ENCODE data around the gene CFAP73. TPM values are rescaled to one million over a fixed set of nuclear protein-coding genes. Genes with fewer than 3 reads are reported as not detected.

The CFAP73 gene
- polyA plus RNA-seq, 1 of the 3 experiments (the other 2 are of a cell fraction) = not detected

- no peak overlapping the region for H3K4me2 ChIP-seq
- H3K27ac ChIP-seq (ENCODE audit: low read depth in 2 of 2, low read length in 1 of 2) = no peak overlapping the region
- H3K4me1 ChIP-seq (ENCODE audit: control insufficient read depth in 1 of 2, insufficient read depth in 2 of 2, low read depth in 1 of 2, low read length in 1 of 2) = peaks cover 0 to 2% of the 10 kb centered on the region in 2 experiments; a peak in 1 of 4 replicates
- ChIA-PET POLR2A (no interaction called here), CTCF (interaction anchor here (0.8 to 2.3 kb wide), 3 partner anchors 26 to 69 kb away, joined by 3 to 9 read pairs (median 7); no protein-coding TSS in a partner anchor)
- H3F3A ChIP-seq (replicated peaks; ENCODE audit: insufficient read depth) = no peaks in the 10 kb centered on the region
- no peaks in the 10 kb centered on the region for H3K9me2 ChIP-seq
- peak; percentile 22 for DNase-seq
- no peak overlapping the region for H3K4me3 ChIP-seq (ENCODE audit: low read depth in 2 of 2, low read length in 1 of 2)
- H3K36me3 ChIP-seq (replicated peaks in 1 of 2; ENCODE audit: control insufficient read depth in 1 of 2, insufficient read depth in 2 of 2, low read length in 1 of 2) = no peaks in the 10 kb centered on the region
- no peaks in the 10 kb centered on the region for H3K9me3 ChIP-seq
- no peaks in the 10 kb centered on the region for H3K27me3 ChIP-seq (ENCODE audit: insufficient read depth)
- H4K20me1 ChIP-seq (ENCODE audit: insufficient read depth) = no peaks in the 10 kb centered on the region
- no peaks in the 10 kb centered on the region for H3K79me2 ChIP-seq (ENCODE audit: insufficient read depth)
- 80% methylated on average over 13 of the region's 13 CpGs for WGBS (ENCODE audit: low lambda C conversion rate)
- H3K9ac ChIP-seq = no peak overlapping the region
- no peak overlapping the region for H2AFZ ChIP-seq (ENCODE audit: low read depth)
- no peak for TF ChIP-seq MEF2A (IDR thresholded peaks at IDR 0.05; ENCODE audit: borderline replicate concordance, low read depth)
These were observed 44.5 kb upstream of the CFAP73 start for GRCh38 chr12:113104953-113105510.

- Histone ChIP-seq H3F3A (replicated peaks; ENCODE audit: insufficient read depth) (no peaks in the 10 kb centered on the region), H3K4me1 (ENCODE audit: control insufficient read depth in 1 of 2, insufficient read depth in 2 of 2, low read depth in 1 of 2, low read length in 1 of 2) (peaks cover 0 to 2% of the 10 kb centered on the region in 2 experiments; a peak in 1 of 4 replicates), H4K20me1 (ENCODE audit: insufficient read depth) (no peaks in the 10 kb centered on the region), H3K79me2 (ENCODE audit: insufficient read depth) (no peaks in the 10 kb centered on the region), H3K9ac (no peak overlapping the region), H2AFZ (ENCODE audit: low read depth) (no peak overlapping the region), H3K4me2 (no peak overlapping the region), H3K9me2 (no peaks in the 10 kb centered on the region), H3K9me3 (no peaks in the 10 kb centered on the region), H3K4me3 (ENCODE audit: low read depth in 2 of 2, low read length in 1 of 2) (no peak overlapping the region), H3K27me3 (ENCODE audit: insufficient read depth) (no peaks in the 10 kb centered on the region), H3K27ac (ENCODE audit: low read depth in 2 of 2, low read length in 1 of 2) (no peak overlapping the region), H3K36me3 (replicated peaks in 1 of 2; ENCODE audit: control insufficient read depth in 1 of 2, insufficient read depth in 2 of 2, low read length in 1 of 2) (no peaks in the 10 kb centered on the region)
- POLR2A ChIA-PET = no interaction called here
- CTCF ChIA-PET = interaction anchor here (2.3 to 2.5 kb wide), 2 partner anchors 7 to 57 kb away, joined by 9 to 12 read pairs; no protein-coding TSS in a partner anchor
- DNase-seq = peak; percentile 21
- TF ChIP-seq FOXJ3 (CRISPR knock-in tag; IDR thresholded peaks at IDR 0.05) = no peak
- TF ChIP-seq RAD21 (IDR thresholded peaks at IDR 0.05; ENCODE audit: low read length) = no peak
- no peak for TF ChIP-seq PBX3 (IDR thresholded peaks at IDR 0.05)
- no peak for TF ChIP-seq MEF2A (IDR thresholded peaks at IDR 0.05; ENCODE audit: borderline replicate concordance, low read depth)
- TF ChIP-seq MXI1 (IDR thresholded peaks at IDR 0.05; ENCODE audit: low read depth, low read length) = no peak
- no peak for TF ChIP-seq RFX5 (IDR thresholded peaks at IDR 0.05; ENCODE audit: low read length)
- TF ChIP-seq, protein P1, sequence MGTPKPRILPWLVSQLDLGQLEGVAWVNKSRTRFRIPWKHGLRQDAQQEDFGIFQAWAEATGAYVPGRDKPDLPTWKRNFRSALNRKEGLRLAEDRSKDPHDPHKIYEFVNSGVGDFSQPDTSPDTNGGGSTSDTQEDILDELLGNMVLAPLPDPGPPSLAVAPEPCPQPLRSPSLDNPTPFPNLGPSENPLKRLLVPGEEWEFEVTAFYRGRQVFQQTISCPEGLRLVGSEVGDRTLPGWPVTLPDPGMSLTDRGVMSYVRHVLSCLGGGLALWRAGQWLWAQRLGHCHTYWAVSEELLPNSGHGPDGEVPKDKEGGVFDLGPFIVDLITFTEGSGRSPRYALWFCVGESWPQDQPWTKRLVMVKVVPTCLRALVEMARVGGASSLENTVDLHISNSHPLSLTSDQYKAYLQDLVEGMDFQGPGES (IDR thresholded peaks at IDR 0.05; ENCODE audit: low read depth, low read length) = no peak
- no peak for TF ChIP-seq CHD2 (IDR thresholded peaks at IDR 0.05; ENCODE audit: low read length, partially characterized antibody)
- TF ChIP-seq RCOR1 (IDR thresholded peaks at IDR 0.05; ENCODE audit: low read length) = no peak
- TF ChIP-seq NRF1 (IDR thresholded peaks at IDR 0.05; ENCODE audit: low read depth, low read length) = no peak
- no peak for TF ChIP-seq RXRA (IDR thresholded peaks at IDR 0.05; ENCODE audit: borderline replicate concordance, low read depth)
- no peak for TF ChIP-seq ZBTB33 (IDR thresholded peaks at IDR 0.05; ENCODE audit: borderline replicate concordance, low read depth)
- no peak for TF ChIP-seq TAF1 (IDR thresholded peaks at IDR 0.05; ENCODE audit: borderline replicate concordance, low read depth, low read length)
- no peak for TF ChIP-seq TCF12 (IDR thresholded peaks at IDR 0.05)
- TF ChIP-seq, protein P2, sequence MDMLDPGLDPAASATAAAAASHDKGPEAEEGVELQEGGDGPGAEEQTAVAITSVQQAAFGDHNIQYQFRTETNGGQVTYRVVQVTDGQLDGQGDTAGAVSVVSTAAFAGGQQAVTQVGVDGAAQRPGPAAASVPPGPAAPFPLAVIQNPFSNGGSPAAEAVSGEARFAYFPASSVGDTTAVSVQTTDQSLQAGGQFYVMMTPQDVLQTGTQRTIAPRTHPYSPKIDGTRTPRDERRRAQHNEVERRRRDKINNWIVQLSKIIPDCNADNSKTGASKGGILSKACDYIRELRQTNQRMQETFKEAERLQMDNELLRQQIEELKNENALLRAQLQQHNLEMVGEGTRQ (IDR thresholded peaks at IDR 0.05; ENCODE audit: borderline replicate concordance, low read depth, low read length) = no peak
- no peak for TF ChIP-seq FOSL2 (IDR thresholded peaks at IDR 0.05; ENCODE audit: borderline replicate concordance, low read depth)
- TF ChIP-seq FOXM1 (IDR thresholded peaks at IDR 0.05; ENCODE audit: low read depth) = no peak
- WGBS (ENCODE audit: low lambda C conversion rate) = 86% methylated on average over 13 of the region's 15 CpGs
These were observed 43.8 kb upstream of the CFAP73 start for GRCh38 chr12:113105606-113106271.

Data from SK-N-SH (cell line).